HG02678 (cell line): ENCODE measurements around the gene MAP2.

Experiments
- ATAC-seq: cut with Tn5 transposase; IDR thresholded peaks from one replicate; pipeline ENCODE4 v1.9.1; 2021; ENCODE audit warnings: mild to moderate bottlenecking, moderate library complexity; ENCODE audit not compliant: unreplicated experiment

MAP2 gene

DNA sequence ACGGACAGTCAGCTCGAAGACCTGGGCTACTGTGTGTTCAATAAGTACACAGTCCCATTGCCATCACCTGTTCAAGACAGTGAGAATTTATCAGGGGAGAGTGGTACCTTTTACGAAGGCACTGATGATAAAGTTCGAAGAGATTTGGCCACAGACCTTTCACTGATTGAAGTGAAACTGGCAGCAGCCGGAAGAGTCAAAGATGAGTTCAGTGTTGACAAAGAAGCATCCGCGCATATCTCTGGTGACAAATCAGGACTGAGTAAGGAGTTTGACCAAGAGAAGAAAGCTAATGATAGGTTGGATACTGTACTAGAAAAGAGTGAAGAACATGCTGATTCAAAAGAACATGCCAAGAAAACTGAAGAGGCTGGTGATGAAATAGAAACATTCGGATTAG lies 270.9 kb downstream of the MAP2 start:
- ATAC-seq, result no peak

DNA sequence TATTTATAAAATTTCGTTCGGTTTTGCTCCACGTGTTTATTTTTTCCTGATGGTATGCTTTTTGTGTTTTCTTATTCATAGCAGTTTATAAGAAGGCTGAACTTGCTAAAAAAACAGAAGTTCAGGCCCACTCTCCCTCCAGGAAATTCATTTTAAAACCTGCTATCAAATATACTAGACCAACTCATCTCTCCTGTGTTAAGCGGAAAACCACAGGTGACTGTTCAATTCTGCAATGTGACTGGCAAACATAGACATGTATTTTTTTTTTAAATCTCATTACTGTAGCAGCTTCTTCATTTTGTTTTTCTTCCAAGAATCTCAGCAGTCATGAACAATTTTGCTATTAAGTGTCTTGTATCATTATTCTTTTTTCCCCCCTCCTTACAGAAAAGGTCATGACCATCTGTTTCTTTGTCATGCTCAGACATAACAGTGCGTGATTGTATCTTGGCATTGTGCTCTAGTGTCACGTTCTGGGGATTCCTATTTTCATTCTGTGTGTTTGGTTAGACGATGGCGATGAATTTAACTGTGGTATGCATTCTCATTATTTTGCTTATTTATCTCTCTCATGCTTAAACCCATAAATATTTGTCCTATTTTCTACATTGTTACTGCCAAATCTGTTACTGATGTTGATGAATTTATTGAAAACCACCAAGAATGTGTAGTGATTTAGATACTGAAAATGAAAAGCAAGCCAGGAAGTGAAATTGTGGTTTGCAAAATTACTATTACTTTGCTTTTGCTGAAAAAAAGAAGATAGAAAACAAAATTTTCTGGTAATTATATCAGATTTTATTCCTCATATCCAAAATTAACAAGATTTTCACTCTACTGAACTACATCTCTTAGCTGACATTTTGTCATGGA lies 273.2 kb downstream of the MAP2 start:
- peak; percentile 63 for ATAC-seq

DNA sequence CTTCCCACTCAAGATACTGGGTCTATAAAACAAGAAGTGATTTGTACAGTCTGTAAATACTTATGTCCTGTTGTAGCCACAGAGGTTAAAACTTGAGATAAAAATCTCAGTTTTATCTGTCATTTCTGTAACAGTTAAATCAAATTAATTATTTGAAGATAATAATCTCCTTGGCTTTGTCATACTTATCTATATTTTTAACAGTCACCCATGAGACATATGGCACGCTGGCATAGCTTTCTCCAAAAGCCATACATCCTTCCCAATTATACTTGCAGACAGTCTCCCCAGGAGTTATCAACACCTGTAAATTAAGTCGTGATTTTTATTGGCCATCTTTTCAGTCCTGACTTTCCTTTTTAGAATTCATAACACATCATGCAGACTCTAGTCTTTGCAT lies 278.9 kb downstream of the MAP2 start:
- ATAC-seq, result no peak

DNA sequence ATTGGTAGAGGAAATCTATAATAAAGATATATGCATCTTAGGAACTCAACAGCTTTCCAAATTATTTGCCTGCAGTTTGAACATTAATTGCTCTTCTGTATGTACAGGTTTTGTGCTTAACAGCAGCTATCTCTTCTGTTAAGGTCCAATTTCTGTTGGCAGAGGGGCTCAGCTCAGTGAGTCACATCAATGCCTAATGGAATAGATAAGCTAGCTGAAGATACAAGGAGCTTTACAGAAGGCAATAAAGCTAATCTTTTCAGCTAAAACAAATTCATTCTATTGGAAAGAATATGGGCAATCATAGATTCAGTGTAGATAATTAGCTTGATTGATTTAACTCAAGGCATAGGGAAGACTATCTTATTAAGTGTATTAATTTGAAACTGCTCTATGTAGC lies 289.4 kb downstream of the MAP2 start:
- ATAC-seq, result no peak

DNA sequence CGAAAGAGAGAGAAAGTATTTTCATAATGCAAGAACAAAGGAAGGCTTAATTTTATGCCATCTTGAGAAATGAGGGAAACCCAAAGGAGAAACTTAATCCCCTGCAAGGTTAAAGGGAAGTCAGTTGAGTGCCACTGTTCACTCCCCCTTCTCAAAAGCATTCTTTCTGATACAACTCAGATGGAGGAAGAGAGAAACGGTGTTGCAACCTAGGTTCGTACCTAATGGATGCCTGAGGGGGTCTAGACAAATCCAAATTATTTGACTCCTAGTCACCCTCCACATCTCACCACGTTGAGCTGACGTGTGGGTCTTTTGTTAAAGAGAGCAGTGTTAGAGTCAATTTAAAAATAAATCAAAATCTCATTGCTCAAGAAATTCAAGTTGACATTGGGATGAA lies 295.2 kb downstream of the MAP2 start:
- ATAC-seq, result no peak

DNA sequence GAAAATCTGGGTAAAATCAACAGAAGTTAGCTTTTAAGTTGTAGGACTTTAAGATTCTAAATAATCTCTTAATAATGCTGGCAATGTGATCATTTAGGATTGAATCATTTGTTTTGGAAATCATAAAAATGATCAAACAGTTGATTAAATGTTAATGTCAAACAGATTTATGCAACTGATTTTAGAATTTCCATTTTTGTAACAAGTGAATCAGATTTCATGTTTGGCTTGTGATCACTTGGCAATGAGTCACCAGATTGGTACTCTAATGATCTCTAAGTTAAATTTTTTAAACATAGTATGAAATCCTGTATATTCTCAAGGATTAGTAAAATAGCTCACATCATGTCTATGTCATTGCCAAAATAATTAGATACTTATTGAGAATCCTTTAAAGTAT lies 297.6 kb downstream of the MAP2 start:
- ATAC-seq, result no peak

DNA sequence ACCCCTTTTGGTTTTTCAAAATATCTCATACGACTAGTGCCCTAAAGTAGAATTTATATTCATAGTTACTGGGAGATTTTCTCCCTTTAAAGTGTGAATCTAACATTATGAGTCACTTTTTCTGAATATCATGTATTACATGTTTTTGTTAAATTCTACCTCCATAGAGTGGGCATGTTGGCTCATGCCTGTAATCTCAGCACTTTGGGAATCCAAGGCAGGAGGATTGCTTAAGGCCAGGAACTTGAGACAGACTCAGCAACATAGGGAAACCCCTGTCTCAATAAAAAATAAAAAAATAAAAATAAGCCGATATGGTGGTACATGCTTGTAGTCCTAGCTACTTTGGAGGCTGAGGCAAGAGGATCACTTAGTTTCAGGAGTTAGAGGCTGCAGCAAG lies 302.5 kb downstream of the MAP2 start:
- ATAC-seq, result no peak

DNA sequence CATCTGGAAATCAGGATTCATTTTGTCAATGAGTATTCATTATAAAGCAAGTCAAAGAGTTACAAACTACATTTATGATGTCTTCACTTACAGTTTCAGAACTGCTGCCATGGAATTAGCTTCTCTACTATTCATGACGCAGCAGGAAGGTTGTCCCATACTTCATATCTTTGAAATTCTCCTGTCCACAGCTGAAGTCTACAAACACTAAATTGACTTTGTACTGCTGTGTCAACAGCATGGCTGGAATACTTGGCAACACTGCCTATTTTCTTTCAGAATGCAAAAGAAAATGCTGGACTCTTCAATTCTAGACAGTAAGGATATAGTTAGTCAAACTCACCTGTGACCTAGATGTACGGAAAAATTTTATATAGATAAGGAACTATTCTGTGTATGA lies 303.2 kb downstream of the MAP2 start:
- no peak for ATAC-seq

DNA sequence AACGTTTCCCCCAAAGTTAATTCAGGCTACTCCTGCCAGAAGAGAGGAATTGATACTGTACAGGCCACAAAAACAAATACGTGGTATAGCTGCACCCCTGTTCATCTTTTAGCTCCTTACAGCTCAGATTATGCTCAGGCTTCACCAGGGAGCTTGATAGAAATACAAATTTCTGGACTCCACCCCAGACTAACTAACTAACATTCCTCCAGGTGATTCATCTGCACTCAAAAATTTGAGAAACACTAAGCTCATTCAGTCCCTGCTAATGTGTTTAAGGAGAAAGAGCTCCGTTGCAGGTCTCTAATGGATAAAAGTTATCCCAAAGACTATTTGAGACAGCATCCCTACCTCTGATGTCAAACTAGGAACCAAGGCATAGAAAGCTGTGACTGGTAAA lies 311.0 kb downstream of the MAP2 start:
- ATAC-seq, result no peak

DNA sequence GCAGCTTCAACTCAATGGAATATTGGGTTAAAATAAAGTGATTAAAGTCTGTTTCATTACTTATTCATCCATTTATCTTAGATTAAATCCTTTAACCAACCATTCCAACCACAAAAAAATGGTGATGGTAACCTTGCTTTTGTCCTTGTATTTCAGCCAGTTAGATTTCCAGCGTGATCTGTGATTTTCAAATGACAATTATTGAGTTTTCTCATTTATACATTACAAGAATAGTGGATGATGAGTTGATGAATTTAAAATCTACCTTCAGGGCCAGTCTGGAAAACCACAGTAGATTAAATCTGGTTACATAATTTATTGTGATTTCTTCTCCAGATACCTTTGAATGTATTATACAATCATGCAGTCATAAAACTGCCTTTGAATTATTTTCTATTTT lies 318.1 kb downstream of the MAP2 start:
- no peak for ATAC-seq

DNA sequence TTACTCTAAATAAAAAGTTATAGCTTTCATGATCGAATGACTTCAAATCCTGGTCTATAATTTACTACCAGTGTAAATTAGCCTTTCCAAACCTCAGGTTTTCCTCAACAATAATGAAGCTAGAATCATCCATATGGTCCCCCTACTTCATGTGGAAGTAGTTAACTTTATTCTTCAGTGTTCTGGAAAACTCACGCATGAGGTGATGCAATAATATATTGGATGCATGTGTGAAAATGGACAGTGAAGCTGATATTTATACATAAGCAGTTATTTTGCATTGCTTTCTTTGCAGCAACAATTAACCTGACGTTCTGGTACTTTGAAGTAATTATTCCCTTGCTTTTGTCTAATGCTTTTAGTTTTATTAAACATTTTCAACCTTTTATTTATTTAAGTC lies 329.2 kb downstream of the MAP2 start:
- ATAC-seq, result no peak

DNA sequence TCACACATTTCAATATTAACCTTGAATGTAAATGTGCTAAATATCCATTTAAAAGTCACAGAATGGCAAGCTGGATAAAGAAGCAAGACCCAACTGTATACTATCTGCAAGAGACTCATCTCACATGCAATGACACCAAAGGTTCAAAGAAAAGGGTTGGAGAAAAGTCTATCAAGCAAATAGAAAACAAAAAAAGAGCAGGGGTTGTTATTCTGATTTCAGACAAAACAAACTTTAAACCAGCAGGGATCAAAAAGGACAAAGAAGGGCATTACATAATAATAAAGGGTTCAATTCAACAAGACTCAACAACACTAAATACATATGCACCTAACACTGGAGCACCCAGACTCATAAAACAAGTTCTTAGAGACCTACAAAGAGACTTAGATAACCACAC lies 333.3 kb downstream of the MAP2 start:
- no peak for ATAC-seq

DNA sequence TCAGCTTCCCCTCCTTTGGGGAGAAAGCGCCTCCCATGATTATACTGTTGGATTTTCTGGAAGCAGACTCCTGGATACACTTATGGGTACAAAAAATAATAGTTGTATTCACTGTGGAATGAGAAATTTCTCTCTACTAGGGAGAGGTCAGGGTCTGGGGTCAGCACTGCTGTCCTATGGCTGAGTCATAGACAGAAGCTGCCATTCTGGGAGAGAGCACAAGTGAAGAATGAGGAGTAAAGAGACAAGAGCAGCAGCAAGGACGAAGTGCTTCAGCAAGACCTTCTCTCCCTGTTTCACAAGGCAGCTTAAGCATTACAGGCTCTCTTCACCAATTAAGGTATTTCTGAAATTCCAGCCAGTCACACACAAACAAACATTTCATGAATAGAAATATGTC lies 337.7 kb downstream of the MAP2 start:
- no peak for ATAC-seq

DNA sequence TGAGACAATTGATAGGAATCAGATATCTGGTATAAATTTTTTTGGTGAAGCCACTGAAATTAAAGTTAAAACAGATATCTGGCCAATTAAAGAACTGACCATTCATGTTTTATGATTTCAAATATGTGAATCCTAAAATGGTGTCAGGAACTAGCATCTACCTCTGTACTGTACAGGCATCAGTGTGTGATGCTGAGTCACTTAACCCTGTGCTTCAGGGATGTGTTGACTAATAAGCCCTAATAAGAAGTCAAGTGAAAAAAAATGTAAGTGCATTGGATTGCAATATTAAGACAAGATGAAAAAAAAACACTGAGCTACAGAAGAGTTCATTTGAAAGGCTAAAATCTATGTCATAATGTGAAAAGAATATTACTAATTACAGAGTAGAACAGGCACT lies 338.7 kb downstream of the MAP2 start:
- no peak for ATAC-seq

DNA sequence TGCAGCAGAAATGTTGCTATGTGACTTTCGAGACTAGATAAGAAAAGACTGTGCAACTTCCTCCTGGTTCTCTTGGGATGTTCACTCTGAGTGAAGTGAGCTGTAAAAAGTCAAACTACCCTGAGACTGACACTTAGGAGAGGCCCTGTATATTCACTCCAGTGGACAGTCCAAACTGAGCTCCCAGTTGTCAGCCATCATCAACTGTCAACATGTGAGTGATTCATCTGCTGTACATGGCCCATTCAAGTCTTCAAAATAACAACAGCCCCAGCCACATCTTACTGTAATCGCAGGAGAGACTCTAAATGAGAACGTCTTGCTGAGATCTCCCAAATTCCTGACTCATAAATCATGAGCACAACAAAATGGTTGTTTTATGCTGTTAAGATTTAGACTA lies 339.3 kb downstream of the MAP2 start:
- ATAC-seq, result no peak

DNA sequence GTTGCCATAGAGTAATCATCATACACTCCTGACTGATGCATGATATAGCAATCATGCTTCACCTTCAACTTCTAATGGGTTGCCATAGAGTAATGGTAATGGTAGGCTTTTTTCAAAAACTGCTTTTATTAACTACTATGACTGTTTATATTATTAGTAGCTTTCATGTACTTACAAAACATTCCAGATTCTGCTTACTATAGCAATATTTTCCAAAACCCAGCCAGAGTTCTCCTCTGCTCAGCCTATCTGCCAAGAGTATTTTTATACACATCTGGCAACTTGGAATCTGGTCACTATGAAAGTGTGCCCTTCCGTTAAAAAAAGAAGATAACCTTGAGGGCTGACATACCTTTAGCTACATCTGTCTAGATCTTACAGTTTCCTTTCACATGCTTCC lies 342.8 kb downstream of the MAP2 start:
- no peak for ATAC-seq

DNA sequence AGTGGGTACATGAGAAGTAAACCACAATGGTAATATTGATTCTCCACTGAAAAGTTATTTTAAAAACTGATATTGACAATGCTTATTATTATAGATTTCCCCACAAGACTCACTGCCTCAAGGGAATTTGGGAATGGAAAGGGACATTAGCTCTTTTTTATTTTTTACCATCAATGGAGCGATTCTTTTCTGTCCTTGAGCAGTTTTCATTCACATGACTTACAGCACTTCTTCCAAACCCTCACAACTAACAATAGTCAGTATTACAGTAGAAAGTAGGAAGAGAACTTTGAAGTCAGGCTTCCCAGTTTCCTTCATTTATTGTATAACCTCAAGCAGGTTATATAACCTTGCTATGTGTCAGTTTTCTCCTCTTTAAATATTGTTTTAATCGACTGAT lies 343.5 kb downstream of the MAP2 start:
- no peak for ATAC-seq

DNA sequence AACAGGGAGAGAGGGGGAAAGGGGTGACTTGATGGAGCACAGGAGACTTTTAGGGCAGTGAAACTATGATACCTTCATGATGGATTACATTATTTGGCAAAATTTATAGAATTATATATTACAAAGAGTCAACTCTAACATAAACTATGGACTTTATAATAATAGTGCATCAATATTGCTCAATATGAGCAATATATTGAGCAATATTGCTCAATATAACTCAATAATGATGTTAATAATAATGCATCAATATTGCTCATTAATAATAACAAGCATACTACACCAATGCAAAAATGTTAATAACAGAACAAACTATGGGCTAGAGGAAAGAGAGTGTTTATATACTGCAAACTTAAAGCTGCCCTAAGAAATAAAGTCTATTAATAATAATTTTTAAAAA lies 344.7 kb downstream of the MAP2 start:
- ATAC-seq, result no peak

DNA sequence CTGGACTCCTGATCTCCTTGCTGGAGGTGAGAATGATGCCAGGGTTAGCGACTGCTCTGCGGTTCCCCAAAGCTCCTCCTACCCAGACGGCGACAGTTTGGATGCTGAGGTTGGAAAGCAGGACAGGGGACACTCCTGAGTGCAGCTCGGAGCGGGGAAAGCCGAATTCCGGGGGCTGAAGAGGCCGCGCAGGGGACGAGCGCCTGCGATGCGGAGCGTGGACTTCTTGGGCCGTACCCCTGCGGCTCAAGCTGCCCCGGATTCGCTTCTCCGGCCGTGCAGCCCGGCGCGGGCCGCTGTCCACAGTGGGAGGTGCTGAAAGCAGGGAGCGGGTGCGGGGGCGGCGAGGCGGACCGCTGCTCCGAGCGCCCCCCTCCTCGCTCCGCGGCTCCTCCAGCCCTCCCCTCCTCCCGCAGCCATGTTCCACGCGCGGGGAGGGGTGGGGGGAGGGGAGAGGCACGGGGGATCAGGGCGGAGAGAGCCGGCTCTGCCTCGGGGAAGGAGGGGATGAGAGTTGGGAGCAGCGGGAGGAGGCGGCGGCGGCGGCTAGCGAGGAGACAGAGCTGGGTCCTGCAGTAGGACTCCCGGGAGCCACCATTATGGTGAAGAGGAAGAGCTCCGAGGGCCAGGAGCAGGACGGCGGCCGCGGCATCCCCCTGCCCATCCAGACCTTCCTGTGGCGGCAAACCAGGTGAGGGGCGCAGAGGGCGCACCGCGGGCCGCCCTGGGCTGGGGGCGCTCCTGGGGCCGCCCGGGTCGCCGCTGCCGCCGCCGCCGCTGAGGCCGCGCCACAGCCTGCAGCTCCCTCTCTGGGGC lies 347.8 kb downstream of the MAP2 start, which contains the start of gene UNC80:
Gene UNC80, plus strand, starts transcription at position 359 of the 816 bp plus-strand sequence. Its CDS starts 241 bp downstream, at position 600.
- ATAC-seq, result peak; percentile 66

DNA sequence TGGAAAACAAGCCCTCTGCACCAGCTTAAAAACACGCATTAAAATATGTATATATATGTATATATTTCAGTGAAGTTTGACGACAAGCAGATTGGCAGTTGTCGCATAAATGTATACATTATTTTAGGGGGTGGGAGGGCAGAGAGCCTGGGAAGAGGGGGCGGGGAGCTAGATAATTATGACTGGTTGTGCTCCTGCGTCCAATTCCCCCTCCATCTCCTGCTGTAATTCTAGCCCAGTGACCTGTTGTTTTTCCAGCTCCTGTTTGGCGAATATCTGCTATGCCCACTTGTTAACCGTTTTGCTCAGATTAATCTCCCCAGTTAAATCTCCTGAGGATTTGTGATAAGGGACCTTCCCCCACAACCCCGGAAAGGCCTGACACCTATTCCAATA lies 348.4 kb downstream of the MAP2 start:
- no peak for ATAC-seq

DNA sequence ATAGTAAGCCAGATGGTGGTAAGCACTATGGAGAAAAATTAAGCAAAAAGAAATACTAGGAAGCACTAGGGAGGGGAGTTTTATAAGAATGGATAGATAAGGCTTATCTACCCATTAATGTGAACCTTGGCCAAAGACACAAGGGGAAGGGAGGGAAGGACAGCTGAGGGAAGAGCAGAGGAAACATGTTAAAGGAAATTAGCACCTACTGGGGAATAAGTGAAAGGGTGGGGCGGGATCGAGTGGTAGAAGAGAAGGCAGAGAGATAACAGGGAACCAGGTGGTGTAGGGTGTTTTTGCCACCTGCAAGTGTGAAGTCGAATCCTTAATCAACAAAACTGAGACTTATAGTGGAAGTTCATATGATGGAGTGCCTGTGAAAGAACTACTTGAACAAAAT lies 349.5 kb downstream of the MAP2 start:
- ATAC-seq, result no peak
